ENCODE results near the gene PFKFB1. TPM values are rescaled to one million over a fixed set of nuclear protein-coding genes. Genes with fewer than 3 reads are reported as not detected.
"Not testable (repeated sequence)": the region's sequence is repeated elsewhere in the genome, so short reads cannot be mapped to it uniquely, and the experiment has no call there.

The PFKFB1 gene
- total and polyA plus RNA-seq, 3 experiments from 2014 or later, result 0.53 to 0.69 TPM; not detected in 1

DNA sequence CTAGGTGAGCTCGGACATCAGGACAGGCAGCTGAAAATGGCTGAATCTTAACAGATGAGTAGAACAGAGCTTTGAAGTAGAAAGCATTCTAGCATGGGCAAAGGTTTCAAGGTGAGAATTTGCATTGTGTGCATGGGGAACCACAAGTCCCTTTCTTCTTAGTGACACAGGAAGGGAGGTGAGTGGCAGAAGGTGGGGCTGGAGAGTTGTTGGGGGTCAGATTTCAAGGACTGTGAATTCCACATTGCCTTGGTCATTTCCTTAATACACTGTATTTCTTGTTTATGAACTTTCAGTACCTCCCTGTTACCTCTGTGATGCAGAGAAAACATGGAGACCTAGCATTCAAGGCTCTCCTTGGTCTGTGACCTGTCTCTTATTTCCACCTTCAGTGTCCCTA, 10.2 kb upstream of the PFKFB1 start:
- H3K27ac Mint-ChIP-seq, result peak overlapping the region in 3 of 8 donors; percentile 4 to 90 (median 65)
- DNase-seq, result no peak
- peaks cover 0 to 2% of the 10 kb centered on the region in 2 donors for H3K27me3 Mint-ChIP-seq
- H3K9me3 ChIP-seq (ENCODE audit: low read length), result no peaks in the 10 kb centered on the region
- H3K36me3 Mint-ChIP-seq, result peaks cover 0 to 60% (median 3%) of the 10 kb centered on the region in 3 donors
- H3K4me3 ChIP-seq (ENCODE audit: low read length), result no peak overlapping the region
- no peaks in the 10 kb centered on the region for H3K9me3 Mint-ChIP-seq
- no peak overlapping the region for H3K27ac ChIP-seq (ENCODE audit: low read depth, low read length)
- H3K27me3 ChIP-seq (ENCODE audit: insufficient read depth, low read length, poor library complexity, severe bottlenecking), result no peaks in the 10 kb centered on the region
- CTCF ChIA-PET, result no interaction called here
- peak overlapping the region in 2 of 7 donors; percentile 45 to 74 for H3K4me3 Mint-ChIP-seq
- peaks cover 18% of the 10 kb centered on the region for H3K4me1 ChIP-seq (ENCODE audit: insufficient read depth, low read length)
- H3K4me1 Mint-ChIP-seq, result peaks cover 24 to 36% (median 27%) of the 10 kb centered on the region in 3 donors
- POLR2A ChIA-PET, result no interaction called here
- peaks cover 13% of the 10 kb centered on the region for H3K36me3 ChIP-seq (ENCODE audit: insufficient read depth, low read length)

DNA sequence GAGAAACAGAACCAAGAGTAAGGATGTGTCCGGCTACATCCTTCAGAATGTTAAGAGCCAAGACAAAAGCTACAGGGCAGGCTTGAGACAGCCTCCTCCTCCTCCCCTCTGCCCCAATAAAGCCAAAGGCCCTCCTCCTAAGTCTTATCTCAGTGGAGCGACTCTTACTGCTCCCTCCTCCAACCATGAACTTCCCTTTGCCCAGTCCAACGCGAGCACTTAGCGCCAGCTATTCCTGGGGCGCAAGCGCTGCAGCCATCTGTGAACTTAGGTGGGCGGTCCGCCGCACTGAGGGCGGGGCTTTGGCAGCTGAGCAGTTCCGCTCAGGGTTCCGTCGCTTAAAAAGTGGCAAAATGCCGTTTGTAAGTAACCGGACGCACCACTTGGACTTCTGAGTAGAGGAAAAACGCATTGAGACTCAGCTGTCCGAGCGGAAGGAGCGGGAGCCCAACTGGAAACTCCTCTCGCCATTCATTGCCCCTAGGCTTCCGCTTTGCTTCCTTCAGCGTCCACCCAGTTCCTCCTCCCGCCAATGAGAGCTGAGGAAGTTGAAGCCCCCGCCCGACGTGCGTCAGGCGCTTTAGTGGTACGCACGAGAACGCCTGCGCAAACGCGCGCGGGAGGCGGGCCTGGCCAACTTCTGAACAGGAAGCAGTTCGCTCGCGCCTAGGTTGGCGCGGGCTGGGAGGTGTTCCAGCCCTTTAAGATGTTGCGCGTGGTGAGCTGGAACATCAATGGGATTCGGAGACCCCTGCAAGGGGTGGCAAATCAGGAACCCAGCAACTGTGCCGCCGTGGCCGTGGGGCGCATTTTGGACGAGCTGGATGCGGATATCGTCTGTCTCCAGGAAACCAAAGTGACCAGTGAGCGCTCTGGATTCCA, 6.0 kb upstream of the PFKFB1 start, which contains the start of gene APEX2:
TSS of gene APEX2 (plus strand) at position 647 of the 882 bp plus-strand sequence. CDS start at position 707, 60 bp downstream.
- ChIA-PET CTCF (interaction anchor here (0.7 to 1.8 kb wide), 4 partner anchors 12 to 361 kb away, joined by 3 to 7 read pairs (median 4); no protein-coding TSS in a partner anchor), POLR2A (interaction anchor here (0.6 to 1.8 kb wide), 5 partner anchors 191 to 1495 kb away, joined by 3 to 12 read pairs (median 3); partner anchors contain the start of genes GNL3L and MAGEH1)
- Mint-ChIP-seq H3K4me1 (peaks cover 20 to 31% (median 24%) of the 10 kb centered on the region in 3 donors), H3K27me3 (peaks cover 0 to 2% of the 10 kb centered on the region in 2 donors), H3K4me3 (peak within 1 kb of the TSS; percentile 85 to 98 (median 95)), H3K9me3 (no peaks in the 10 kb centered on the region), H3K27ac (peak within 1 kb of the TSS; percentile 86 to 99 (median 98)), H3K36me3 (peaks cover 0 to 37% (median 0%) of the 10 kb centered on the region in 3 donors)
- peaks cover 14% of the 10 kb centered on the region for H3K4me1 ChIP-seq (ENCODE audit: insufficient read depth, low read length)
- H3K27ac ChIP-seq (ENCODE audit: low read depth, low read length), result peak within 1 kb of the TSS; percentile 96
- H3K27me3 ChIP-seq (ENCODE audit: insufficient read depth, low read length, poor library complexity, severe bottlenecking), result no peaks in the 10 kb centered on the region
- peak; percentile 80 to 92 (median 84) for DNase-seq
- peaks cover 13% of the 10 kb centered on the region for H3K36me3 ChIP-seq (ENCODE audit: insufficient read depth, low read length)
- peak within 1 kb of the TSS; percentile 91 for H3K4me3 ChIP-seq (ENCODE audit: low read length)
- H3K9me3 ChIP-seq (ENCODE audit: low read length), result no peaks in the 10 kb centered on the region

DNA sequence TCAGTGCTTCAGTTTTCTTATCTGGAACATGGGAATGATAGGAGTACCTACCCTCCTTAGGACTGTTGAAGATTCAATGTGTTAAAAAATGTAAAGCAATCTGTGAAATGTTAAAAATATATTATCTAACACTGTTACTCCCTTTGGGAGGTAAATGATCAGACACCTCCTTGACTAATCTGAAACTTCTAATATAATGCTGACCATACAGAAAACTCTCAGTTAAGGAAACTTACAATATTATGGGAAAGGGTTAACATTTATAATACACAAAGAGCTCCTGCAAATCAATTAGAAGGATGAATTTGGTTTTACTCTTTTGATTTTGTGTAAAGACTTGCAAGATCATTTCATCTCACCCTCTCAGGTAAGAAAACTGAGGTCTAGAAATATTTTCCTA, 1.6 kb upstream of the PFKFB1 start:
- no peak for DNase-seq
- Mint-ChIP-seq H3K4me1 (peaks cover 3 to 13% (median 8%) of the 10 kb centered on the region in 3 donors), H3K27ac (no peak overlapping the region), H3K27me3 (no peaks in the 10 kb centered on the region), H3K36me3 (peaks cover 0 to 6% (median 0%) of the 10 kb centered on the region in 3 donors), H3K4me3 (no peak overlapping the region), H3K9me3 (no peaks in the 10 kb centered on the region)
- peaks cover 6% of the 10 kb centered on the region for H3K4me1 ChIP-seq (ENCODE audit: insufficient read depth, low read length)
- H3K27me3 ChIP-seq (ENCODE audit: insufficient read depth, low read length, poor library complexity, severe bottlenecking), result no peaks in the 10 kb centered on the region
- no peaks in the 10 kb centered on the region for H3K9me3 ChIP-seq (ENCODE audit: low read length)
- H3K27ac ChIP-seq (ENCODE audit: low read depth, low read length), result no peak overlapping the region
- no peak overlapping the region for H3K4me3 ChIP-seq (ENCODE audit: low read length)
- ChIA-PET POLR2A (no interaction called here), CTCF (no interaction called here)
- H3K36me3 ChIP-seq (ENCODE audit: insufficient read depth, low read length), result no peaks in the 10 kb centered on the region

DNA sequence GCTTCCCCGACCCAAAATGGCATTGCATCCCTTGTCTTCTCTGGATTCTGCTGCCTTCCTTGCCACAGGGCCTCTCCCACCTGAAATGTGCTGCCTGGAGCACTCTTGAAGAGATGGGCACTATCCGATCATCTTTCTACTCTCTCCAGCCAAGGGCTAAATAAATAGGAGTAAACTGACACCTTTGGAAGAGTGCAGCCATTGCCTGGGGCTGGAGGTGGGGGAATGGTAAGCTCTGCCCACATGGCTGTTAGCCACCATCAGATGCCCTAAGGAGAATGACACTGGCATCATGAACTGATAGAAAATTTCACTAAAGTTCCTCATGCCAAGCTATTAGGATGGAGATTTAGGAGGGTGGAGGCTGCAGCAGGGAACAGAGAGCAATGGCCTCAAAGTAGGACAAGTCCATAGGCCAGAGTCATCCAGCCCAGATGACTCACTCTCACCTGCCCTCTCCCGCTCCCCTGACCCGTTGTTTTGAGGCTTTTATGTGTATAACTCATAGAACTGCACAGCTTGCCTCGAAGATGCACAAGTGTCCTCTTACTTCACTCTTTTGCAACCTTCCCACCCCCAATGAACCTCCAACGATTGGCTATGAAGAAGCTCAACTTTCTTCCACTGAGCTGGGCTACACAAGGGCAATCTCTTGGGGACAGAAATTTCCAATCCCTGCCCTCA, 822 bp upstream of the PFKFB1 start:
- no peak overlapping the region for H3K4me3 ChIP-seq (ENCODE audit: low read length)
- Mint-ChIP-seq H3K36me3 (no peaks in the 10 kb centered on the region), H3K27me3 (peaks cover 0 to 2% of the 10 kb centered on the region in 2 donors), H3K4me1 (peaks cover 0 to 8% (median 2%) of the 10 kb centered on the region in 3 donors), H3K27ac (no peak overlapping the region), H3K9me3 (no peaks in the 10 kb centered on the region), H3K4me3 (no peak overlapping the region)
- H3K9me3 ChIP-seq (ENCODE audit: low read length), result no peaks in the 10 kb centered on the region
- no peaks in the 10 kb centered on the region for H3K36me3 ChIP-seq (ENCODE audit: insufficient read depth, low read length)
- no peak for DNase-seq
- no peak overlapping the region for H3K27ac ChIP-seq (ENCODE audit: low read depth, low read length)
- H3K4me1 ChIP-seq (ENCODE audit: insufficient read depth, low read length), result peaks cover 6% of the 10 kb centered on the region
- CTCF ChIA-PET, result no interaction called here
- POLR2A ChIA-PET, result no interaction called here
- H3K27me3 ChIP-seq (ENCODE audit: insufficient read depth, low read length, poor library complexity, severe bottlenecking), result no peaks in the 10 kb centered on the region

DNA sequence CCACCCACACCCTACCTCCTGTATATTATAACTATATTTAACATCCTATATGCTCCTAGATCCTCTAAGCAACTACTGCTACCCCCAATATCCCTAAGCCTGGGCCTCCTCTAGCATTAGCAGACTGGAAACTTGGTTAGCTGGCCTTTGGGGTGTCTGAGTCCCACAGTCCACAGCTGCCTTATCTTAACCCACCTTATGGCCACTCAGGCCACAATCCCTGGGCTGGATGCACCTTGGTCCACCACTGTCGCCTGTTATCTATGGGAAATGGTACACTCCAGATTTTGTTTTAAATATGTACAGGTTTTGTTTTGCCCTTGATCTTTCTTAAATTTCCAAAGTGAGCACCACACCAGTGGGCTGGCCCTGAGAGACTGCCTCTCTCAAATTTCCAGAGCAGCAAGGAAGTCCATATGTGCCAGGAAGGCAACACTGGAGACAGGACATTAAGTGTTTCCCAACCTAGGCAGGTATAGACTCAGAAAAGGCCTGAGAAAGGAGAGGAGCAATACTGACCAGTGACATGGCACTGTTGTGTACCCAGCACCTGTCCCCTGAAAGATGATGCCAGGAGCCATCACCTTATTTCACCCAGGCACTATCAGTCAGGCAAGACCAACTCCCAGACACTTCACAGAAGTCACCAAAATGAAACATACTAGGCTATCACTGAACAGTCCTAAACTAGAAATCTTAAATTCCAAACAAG, 921 bp downstream of the PFKFB1 start:
- Mint-ChIP-seq H3K9me3 (no peaks in the 10 kb centered on the region), H3K27ac (no peak overlapping the region), H3K4me1 (no peaks in the 10 kb centered on the region), H3K27me3 (peaks cover 0 to 2% of the 10 kb centered on the region in 2 donors), H3K36me3 (no peaks in the 10 kb centered on the region), H3K4me3 (no peak overlapping the region)
- no peaks in the 10 kb centered on the region for H3K36me3 ChIP-seq (ENCODE audit: insufficient read depth, low read length)
- no peaks in the 10 kb centered on the region for H3K27me3 ChIP-seq (ENCODE audit: insufficient read depth, low read length, poor library complexity, severe bottlenecking)
- DNase-seq, result no peak
- ChIA-PET CTCF (no interaction called here), POLR2A (no interaction called here)
- no peaks in the 10 kb centered on the region for H3K9me3 ChIP-seq (ENCODE audit: low read length)
- no peak overlapping the region for H3K27ac ChIP-seq (ENCODE audit: low read depth, low read length)
- H3K4me3 ChIP-seq (ENCODE audit: low read length), result no peak overlapping the region
- H3K4me1 ChIP-seq (ENCODE audit: insufficient read depth, low read length), result no peaks in the 10 kb centered on the region

DNA sequence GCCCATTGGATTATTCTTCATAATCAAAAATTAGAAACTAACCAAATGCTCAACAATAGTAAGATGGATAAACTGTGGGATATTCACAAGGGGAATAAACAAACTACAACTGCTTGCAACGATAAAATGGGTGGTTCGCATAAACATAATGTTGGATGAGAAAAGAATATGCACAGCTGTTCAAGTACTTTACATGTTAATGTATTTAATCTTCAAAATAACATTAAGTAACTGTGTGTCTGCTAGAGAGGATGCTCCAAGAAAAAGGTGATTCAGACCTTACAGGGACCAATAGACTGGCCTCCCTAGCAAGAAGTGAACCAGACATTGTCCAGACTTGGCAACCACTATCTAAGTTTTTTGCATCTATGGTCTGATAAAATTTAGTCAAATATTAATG, 2.3 kb downstream of the PFKFB1 start:
- Histone ChIP-seq H3K27me3 (ENCODE audit: insufficient read depth, low read length, poor library complexity, severe bottlenecking) (no peaks in the 10 kb centered on the region), H3K4me3 (ENCODE audit: low read length) (no peak overlapping the region), H3K9me3 (ENCODE audit: low read length) (no peaks in the 10 kb centered on the region), H3K4me1 (ENCODE audit: insufficient read depth, low read length) (no peaks in the 10 kb centered on the region), H3K27ac (ENCODE audit: low read depth, low read length) (no peak overlapping the region), H3K36me3 (ENCODE audit: insufficient read depth, low read length) (no peaks in the 10 kb centered on the region)
- H3K36me3 Mint-ChIP-seq, result no peaks in the 10 kb centered on the region
- no peaks in the 10 kb centered on the region for H3K9me3 Mint-ChIP-seq
- peaks cover 0 to 2% of the 10 kb centered on the region in 2 donors for H3K27me3 Mint-ChIP-seq
- POLR2A ChIA-PET, result no interaction called here
- no peaks in the 10 kb centered on the region for H3K4me1 Mint-ChIP-seq
- no peak overlapping the region for H3K4me3 Mint-ChIP-seq
- CTCF ChIA-PET, result no interaction called here
- DNase-seq, result no peak
- H3K27ac Mint-ChIP-seq, result no peak overlapping the region

DNA sequence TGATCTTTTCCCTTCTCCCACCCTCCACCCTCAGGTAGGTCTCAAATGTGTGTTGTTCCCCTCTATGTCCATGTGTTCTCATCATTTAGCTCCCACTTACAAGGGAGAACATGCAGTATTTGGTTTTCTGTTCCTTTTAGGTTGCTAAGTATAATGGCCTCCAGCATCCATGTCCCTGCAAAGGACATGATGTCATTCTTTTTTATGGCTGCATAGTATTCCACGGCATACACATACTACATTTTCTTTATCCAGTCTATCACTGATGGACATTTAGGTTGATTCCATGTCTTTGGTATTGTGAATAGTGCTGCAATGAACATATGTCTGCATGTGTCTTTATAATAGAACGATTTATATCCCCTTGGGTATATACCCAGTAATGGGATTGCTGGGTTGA, 10.7 kb downstream of the PFKFB1 start:
- POLR2A ChIA-PET, CTCF ChIA-PET, H3K36me3 Mint-ChIP-seq: not testable (repeated sequence)

More for the DNA sequence above, 10.7 kb downstream of the PFKFB1 start:
- not testable (repeated sequence) for H3K27me3 Mint-ChIP-seq; H3K4me1 ChIP-seq (ENCODE audit: insufficient read depth, low read length); H3K27me3 ChIP-seq (ENCODE audit: insufficient read depth, low read length, poor library complexity, severe bottlenecking); H3K27ac ChIP-seq (ENCODE audit: low read depth, low read length); H3K27ac Mint-ChIP-seq; H3K9me3 Mint-ChIP-seq; H3K9me3 ChIP-seq (ENCODE audit: low read length); H3K36me3 ChIP-seq (ENCODE audit: insufficient read depth, low read length); H3K4me3 Mint-ChIP-seq; H3K4me1 Mint-ChIP-seq; DNase-seq; H3K4me3 ChIP-seq (ENCODE audit: low read length)
